Measurements from ENCODE around the gene CSMD2.

DNA sequence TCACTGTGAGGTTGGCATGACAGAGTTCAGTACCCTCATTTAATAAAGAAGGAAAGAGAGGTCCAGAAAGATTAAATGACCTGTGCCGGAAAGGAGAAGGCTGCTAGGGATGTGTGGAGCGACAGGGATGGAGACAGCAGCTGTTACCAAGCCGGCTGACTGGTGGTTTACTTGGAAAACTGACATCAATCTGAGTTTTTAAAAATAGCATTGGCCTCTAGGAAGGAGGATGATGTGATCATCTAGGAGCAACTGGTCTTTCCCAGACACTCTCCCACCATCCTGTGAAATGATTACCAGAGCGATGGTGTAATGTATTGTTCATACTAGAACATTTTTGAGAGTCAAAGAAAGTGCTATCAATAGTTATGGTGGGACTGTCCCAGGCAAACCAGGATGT is 538.2 kb downstream of the CSMD2 start:
- no peak for TF ChIP-seq CTCF (IDR thresholded peaks at IDR 0.05; ENCODE audit: low read length)
- no peak for TF ChIP-seq EZH2 (optimal IDR thresholded peaks at IDR 0.05; ENCODE audit: low read depth, low read length)
- no peak for TF ChIP-seq EZH2phosphoT487 (IDR thresholded peaks at IDR 0.05; ENCODE audit: low read length)

Measured in MM.1S (cell line).